ENCODE measurements around the gene KCNIP1. TPM values are rescaled to one million over a fixed set of nuclear protein-coding genes. Genes with fewer than 3 reads are reported as not detected.

The KCNIP1 gene
- polyA plus RNA-seq, 2 of the 4 experiments (the other 2 are of a cell fraction), result not detected

GRCh38 chr5:170651604-170652277 is 147.9 kb downstream of the KCNIP1 start:
- no peak overlapping the region for H3K27ac ChIP-seq
- no peaks in the 10 kb centered on the region for H3K9me3 ChIP-seq
- WGBS (ENCODE audit: missing lambda C conversion rate), result 72% methylated on average over 11 of the region's 11 CpGs
- DNase-seq (ENCODE audit: low read depth in 1 of 2, low spot score in 1 of 2) (no peak), FAIRE-seq (no peak), ATAC-seq (no peak)
- no peak overlapping the region for H3K4me3 ChIP-seq
- H3K4me1 ChIP-seq, result peaks cover 6% of the 10 kb centered on the region; the same call in 2 of the 3 replicates
- H3K4me2 ChIP-seq, result no peak overlapping the region
- TF ChIP-seq EHF (CRISPR knock-in tag; IDR thresholded peaks at IDR 0.05) (no peak), MAX (IDR thresholded peaks at IDR 0.05) (no peak), POLR2AphosphoS2 (conservative IDR thresholded peaks at IDR 0.05; ENCODE audit: low read length) (no peak), CHD2 (IDR thresholded peaks at IDR 0.05; ENCODE audit: low read length, partially characterized antibody) (no peak), SMC3 (IDR thresholded peaks at IDR 0.05) (no peak), RARB (CRISPR knock-in tag; IDR thresholded peaks at IDR 0.05) (no peak), PHF8 (IDR thresholded peaks at IDR 0.05; ENCODE audit: borderline replicate concordance, low read depth) (no peak), PBX3 (IDR thresholded peaks at IDR 0.05) (no peak), CBX8 (IDR thresholded peaks at IDR 0.05) (no peak), ZNF302 (CRISPR knock-in tag; IDR thresholded peaks at IDR 0.05) (no peak), RFX5 (IDR thresholded peaks at IDR 0.05) (no peak), BCL3 (IDR thresholded peaks at IDR 0.05) (no peak), NR3C1 (IDR thresholded peaks at IDR 0.05) (no peak), NFE2L2 (conservative IDR thresholded peaks at IDR 0.05; ENCODE audit: low read length) (no peak), SREBF2 (IDR thresholded peaks at IDR 0.05) (no peak), JUNB (IDR thresholded peaks at IDR 0.05) (no peak), CEBPB (IDR thresholded peaks at IDR 0.05) (no peak)
- ChIA-PET CTCF (interaction anchor here (1.0 to 2.0 kb wide), 3 partner anchors 13 to 140 kb away, joined by 3 to 13 read pairs (median 5); no protein-coding TSS in a partner anchor), POLR2A (no interaction called here)

- ChIA-PET CTCF (interaction anchor here (0.9 to 3.0 kb wide), 4 partner anchors 17 to 114 kb away, joined by 3 to 15 read pairs (median 6); no protein-coding TSS in a partner anchor), POLR2A (no interaction called here)
- TF ChIP-seq BCL3 (IDR thresholded peaks at IDR 0.05) (no peak), MYC (IDR thresholded peaks at IDR 0.05; ENCODE audit: borderline replicate concordance, low read length) (no peak), HDAC2 (IDR thresholded peaks at IDR 0.05) (no peak), PHF8 (IDR thresholded peaks at IDR 0.05; ENCODE audit: borderline replicate concordance, low read depth) (no peak), REST (IDR thresholded peaks at IDR 0.05) (no peak)
- FAIRE-seq (no peak), DNase-seq (ENCODE audit: low read depth in 1 of 2, low spot score in 1 of 2) (no peak), ATAC-seq (no peak)
- Histone ChIP-seq H3K4me2 (no peak overlapping the region), H3K27ac (no peak overlapping the region), H3K9me3 (no peaks in the 10 kb centered on the region), H3K4me3 (no peak overlapping the region), H3K4me1 (no peaks in the 10 kb centered on the region)
- WGBS (ENCODE audit: missing lambda C conversion rate), result 64% methylated on average over 4 of the region's 4 CpGs
These were observed 151.7 kb downstream of the KCNIP1 start for GRCh38 chr5:170655476-170655875.
